Left cardiac atrium (tissue), 4 donors: ENCODE data around the gene KCMF1. TPM values are rescaled to one million over a fixed set of nuclear protein-coding genes. Genes with fewer than 3 reads are reported as not detected.
A peak's percentile ranks its signal among the peaks of the same experiment; 100 is the strongest.

Experiments
- ATAC-seq, 2 donors: fragments of 200-7000 bp; cut with Tn5 transposase; one replicate each; pipeline ENCODE4 v1.9.1; 2020; ENCODE audit warnings: mild to moderate bottlenecking in 2 of 2, moderate library complexity in 2 of 2
- DNase-seq: peaks from one replicate; pipeline ENCODE4 v3.0.0-alpha.2; 2020
- intact Hi-C, 2 donors: fragments of 100-400 bp; cut with DNase I; formaldehyde crosslinking; loops; one replicate each; pipeline versions ENCODE4 v1.14.1 to v1.15.1; 2022 to 2023
- total RNA-seq, 2 donors: library from RNA; stranded (reverse); fragmentation: NEBNext Ultra II Directional; extraction: Animal tissue kit (Norgen Biotek cat#: 25700); gene quantifications; one replicate each; pipeline ENCODE4 v1.2.1, GENCODE V29; 2021
- donor health status: DM: no; HTN: yes; CAD: no.
- donor health status: DM: no; HTN: yes; CAD: no; lungs with severe emphysema.
- donor health status: DM: yes; HTN: yes; CAD: no.
- donor health status: Dilated cardiomyopathy.

The KCMF1 gene
- total RNA-seq, 2 donors from 2014 or later, result 71.2 to 81.0 TPM

DNA sequence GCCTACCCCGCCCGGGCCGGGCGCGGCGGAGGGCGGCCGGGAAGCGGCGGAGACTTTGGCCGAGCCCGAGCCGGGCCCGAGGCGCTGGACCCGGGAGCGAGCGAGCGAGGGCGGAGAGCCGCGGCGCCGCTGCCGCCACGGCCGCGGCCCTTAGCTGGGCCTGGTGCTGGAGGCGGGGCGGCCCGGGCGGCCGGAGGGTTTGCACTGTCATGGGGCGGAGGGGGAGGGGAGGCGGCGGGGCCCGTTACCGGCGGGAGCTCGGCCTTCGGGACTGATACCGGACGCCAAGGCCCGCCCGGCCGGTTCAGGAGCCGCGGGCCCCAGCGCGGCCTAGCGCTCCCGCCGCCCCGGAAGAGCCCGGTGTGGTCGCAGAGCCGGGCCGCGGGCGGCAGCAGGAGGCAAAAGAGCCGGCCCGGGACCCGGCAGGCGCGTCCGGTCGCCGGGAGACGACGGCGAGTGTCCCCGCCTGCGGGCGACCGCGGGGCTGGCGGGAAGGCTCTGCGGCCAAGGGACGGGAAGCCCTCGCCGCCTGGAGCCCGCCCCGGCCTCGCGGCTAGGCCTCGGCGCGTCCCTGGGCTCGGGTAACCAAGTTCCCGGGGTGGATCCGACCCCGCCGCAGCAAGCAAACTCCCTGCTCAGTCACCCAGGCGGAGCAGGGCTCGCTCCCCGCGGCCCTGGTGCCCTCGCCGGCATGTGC, 697 bp downstream of the KCMF1 start:
- ATAC-seq (peak; percentile 53 to 65), DNase-seq (peak; percentile 64)
- intact Hi-C loops, result no loop called here

DNA sequence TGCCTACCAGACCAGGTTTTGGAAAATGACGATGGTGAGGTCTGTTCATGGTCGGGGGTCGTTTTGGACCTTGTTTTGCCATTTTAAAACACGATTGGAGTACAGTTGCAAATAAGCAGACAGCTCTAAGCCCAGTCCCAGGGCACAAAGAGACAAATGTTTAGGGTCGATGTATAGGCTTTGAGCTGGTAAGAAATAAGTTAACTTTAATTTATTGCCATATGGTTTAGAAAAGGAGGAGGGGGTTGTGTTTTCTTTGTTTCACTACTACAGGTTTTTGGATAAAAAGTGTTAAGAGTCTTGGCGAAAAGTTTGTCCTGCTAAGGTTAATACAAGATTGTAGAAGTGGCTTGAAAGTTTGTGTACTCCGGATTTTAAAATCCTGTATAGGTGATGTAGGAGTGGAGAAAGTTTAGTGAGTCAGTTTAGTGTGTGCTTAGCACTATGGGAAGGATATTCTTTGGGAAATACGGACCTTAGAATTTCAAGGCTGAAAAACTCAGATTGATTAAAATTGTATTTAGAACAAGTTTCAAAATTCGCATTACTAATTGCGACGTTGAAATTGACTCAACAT, 1.3 kb downstream of the KCMF1 start:
- no peak for DNase-seq
- intact Hi-C loops, result no loop called here
- ATAC-seq, result no peak

DNA sequence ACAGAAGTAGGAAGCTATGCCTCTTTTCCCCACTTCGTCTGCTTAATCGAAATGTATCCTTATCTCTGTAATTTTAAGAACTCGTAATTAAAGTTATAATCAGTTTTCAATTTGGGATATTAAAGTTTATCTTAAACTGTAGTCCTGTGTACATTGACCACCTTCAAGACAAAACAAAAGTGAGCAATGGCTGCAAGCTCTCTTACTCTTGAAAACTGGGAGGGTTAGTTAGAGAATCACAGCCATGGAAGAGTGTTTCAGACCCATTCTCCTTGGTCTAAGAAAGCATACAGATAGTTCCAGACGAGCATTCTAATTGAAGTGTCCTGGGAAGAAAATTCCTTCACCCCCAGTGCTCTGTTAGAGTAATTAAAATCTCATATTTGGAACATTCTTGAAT, 2.0 kb downstream of the KCMF1 start:
- intact Hi-C loops, result no loop called here
- ATAC-seq (no peak), DNase-seq (no peak)

DNA sequence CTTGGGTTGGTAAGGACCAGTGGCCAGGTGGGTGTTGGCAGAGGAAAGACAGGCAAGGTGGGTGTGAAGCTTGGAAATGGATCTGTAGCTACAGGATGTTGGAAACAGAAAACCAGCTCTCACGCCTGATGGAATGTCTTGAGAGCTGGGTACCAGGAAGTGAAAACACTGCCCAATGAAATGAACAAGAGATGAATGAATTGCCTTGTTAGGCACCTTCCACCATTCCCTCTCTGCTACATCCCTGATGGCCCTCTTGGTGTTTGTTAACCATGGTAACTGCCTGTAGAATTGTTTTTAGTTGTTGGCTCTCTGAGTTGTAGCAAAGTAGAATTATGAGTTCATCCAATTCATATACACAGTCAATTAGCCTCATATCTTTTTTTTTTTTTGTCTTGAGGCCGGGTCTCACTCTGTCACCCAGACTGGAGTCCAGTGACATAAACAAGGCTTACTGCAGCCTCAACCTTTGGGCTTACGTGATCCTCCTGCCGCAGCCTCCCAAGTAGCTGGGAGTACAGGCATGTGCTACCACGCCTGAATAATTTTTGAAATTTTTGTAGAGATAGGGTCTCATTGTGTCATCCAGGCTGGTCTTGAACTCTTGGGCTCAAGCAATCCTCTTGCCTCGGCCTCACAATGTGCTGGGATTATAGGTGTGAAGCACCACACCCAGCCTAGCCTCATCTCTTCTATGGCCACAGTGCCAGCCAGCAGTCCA, 9.5 kb downstream of the KCMF1 start:
- ATAC-seq (no peak), DNase-seq (no peak)
- intact Hi-C loops, result no loop called here

DNA sequence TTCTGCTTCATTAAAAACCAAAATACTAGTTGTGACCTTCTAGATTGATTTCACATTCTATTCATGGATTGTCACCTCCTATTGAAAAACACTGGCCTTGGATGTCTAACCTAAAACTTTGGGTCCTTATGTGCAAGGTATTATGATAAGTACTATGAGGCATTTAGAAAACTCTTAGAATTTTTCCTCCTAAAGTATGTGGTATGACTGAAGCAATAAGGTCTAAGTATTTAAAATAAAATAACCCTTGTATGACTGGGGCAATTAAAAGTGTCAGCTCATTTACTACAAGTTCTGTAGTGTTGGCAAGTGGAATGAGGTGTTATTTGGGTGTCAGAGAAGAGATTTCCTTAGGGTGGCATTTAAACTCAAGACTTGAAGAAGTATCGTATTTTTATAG, 15.1 kb downstream of the KCMF1 start:
- DNase-seq, result no peak
- ATAC-seq, result no peak
- intact Hi-C loops, result no loop called here

DNA sequence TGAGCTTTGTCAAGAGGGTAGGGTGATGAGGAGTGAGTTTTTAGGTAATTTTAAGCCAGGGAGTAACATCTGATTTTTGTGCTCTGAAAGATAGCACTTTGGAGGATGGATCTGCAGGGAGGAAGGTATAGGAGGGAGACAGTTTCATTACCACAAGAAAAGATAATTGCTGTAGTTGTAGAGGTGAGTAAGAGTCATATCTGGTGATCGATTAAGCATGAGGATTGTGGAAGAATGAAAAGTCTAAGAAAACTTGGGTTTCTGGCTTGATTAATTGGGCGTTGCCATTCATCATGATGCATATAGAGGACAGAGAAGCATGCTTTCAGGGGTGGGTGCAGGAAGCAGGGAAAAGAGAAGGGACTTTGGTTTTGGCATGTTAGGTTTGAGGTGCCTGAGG, 18.5 kb downstream of the KCMF1 start:
- intact Hi-C loops, result no loop called here
- DNase-seq (no peak), ATAC-seq (no peak)

DNA sequence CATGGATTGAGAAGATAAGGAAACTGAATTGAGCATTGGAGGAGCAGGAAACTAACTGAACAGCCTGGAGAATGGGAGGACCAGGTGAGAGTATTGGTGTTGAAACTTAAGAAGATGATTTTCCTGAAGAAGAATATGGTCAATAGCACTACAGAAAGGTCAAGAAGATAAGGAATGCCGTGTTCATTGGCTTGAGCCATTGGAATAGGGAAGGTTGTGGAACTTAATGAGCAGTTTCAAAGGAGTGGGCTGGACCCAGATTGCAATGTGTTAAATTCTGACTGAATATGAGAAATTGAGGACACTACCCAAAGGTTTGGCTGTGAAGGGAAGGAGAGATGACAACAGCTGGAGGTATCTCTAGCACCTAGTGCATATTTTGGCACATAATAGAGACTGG, 19.0 kb downstream of the KCMF1 start:
- intact Hi-C loops, result no loop called here
- DNase-seq (no peak), ATAC-seq (no peak)

DNA sequence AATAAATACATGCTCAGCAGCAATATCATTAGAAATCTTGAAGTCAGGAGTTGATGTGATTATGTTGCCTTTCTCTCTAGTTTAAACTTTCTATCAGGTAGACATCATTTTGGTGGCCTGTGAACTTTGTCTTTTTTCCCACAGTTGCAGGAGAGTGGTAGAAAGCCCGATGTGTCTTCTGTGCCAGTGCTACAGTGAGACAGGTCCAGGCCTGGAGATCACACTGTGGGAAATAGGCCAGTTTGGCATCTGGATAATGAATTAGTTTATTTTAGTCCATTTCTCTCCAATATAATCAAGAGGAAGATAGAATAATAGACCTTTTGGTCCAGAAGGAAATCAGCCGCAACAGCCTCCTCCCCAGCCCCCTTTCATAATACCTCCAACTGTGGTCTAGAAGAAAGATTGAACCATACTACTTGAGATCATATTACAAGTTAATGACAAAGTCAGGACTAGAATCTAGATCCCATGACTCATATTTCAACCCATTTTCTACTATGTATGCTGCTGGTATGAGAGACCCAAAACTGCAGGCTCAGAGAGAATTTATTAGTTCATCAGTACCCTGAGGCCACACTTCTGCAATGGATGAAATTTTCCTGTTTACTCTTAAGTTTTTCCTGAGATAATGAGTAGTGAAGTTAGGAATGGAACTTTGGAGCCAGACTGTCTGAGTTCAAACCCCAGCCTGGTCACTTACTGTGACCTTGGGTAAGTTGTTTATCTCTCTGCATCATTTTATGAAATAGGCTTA, 20.6 kb downstream of the KCMF1 start:
- peak in 1 of 2 donors; percentile 23 for ATAC-seq

DNA sequence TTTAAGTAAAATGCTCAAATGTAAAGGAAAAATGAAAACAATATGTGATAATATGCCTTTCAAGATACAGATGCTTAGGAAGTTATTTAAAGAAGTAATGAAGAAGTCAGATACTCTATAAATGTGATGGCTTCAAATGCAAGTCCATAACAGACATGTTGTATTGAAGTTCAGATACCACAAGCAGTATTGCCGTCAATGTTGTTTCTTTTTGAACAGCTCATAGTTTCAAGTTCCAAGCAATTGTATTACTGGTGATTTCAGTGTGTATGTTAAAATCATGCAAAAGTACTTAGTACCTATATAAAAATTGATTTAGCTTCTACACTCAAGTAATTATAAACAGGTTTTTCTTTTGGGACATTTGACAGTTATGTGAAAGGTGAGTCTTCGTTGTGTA, 24.9 kb downstream of the KCMF1 start:
- no peak for DNase-seq
- no peak for ATAC-seq
- intact Hi-C loops, result no loop called here

More for the DNA sequence above, 20.6 kb downstream of the KCMF1 start:
- intact Hi-C loops, result no loop called here
- DNase-seq, result no peak

DNA sequence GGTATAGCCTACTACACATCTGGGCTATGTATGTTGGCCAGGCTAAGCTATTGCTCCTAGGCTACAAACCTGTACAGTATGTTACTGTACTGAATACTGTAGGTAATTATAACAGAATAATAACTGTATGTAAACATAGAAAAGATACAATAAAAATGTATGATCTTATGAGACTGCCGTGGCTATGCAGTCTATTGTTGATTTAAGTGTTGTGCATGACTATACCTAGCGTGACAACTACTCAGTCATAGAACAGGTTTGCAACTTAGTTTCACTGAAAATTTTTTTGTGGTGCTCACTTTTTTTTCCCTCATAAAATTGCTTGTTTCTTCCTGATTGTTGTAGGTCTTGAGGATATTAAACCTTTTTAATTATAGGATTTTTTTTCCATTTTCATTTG, 25.9 kb downstream of the KCMF1 start:
- DNase-seq (no peak), ATAC-seq (no peak)
- intact Hi-C loops, result no loop called here

DNA sequence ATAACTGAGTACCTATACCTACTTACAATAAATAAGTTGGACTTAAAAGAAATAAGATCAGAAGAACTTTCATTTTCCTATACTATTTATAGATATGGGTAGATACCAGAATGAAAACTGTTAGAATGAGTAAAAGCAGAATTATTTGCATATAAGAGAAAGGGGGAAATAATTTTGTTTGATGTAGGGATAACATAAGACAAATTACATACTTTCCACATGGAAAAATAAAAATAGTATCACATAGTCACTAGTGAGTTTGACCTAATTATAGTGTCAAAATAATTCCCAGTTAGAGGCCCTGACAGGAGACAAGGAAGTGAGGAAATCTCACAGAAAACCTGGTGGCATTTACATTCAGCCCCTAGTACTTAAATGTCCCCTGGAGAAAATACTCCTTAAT, 28.6 kb downstream of the KCMF1 start:
- intact Hi-C loops, result no loop called here
- DNase-seq, result no peak
- no peak for ATAC-seq

DNA sequence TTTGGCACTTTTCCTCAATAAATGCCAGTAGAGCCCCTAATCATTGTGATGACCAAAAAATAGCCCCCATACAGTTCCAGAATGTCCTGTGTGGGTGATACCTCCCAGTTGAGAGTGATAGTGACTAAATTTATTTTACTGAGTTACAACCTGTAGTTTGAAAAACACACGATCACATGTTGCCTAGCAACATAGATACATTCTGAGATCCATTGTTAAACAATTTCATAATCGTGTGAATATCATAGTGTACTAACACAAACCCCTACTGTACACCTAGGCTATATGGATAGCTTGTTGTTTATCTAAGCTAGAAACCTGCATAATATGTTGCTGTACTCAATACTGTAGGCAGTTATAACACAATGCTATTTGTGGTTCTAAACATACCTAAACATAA, 30.6 kb downstream of the KCMF1 start:
- DNase-seq (no peak), ATAC-seq (no peak)
- intact Hi-C loops, result no loop called here

DNA sequence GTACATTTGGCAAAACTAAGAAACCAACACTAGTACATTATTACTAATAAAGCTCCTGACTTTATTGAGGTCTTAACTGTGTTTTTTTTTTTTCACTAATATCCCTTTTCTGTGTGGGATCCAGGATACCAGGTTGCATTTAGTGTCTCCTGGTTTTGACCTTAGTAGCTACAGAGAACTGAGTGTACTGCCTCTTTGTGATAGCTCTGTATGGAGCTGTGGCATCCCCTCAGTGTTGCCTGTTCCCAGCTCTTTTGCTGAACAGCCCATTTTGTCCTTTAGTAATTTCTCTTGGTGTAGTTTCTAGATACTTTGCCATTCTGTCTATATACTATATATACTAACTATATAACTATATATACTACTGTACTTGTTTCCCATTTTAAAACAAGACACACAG, 31.6 kb downstream of the KCMF1 start:
- intact Hi-C loops, result no loop called here
- ATAC-seq (no peak), DNase-seq (no peak)

DNA sequence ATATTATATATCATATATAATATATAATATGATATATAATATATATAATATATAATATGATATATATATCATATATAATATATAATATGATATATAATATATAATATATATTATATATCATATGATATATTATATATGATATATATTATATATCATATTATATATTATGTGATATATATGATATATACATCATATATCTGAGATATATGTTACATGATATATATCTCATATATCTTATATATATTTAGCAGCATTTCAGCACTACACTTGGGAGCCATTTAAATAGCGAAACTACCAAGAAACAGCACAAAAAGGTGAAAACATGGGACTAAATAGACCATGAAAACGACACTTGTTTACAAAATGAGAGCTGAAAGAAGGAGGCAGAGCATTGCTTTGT, 37.3 kb downstream of the KCMF1 start:
- intact Hi-C loops, result no loop called here
- DNase-seq (no peak), ATAC-seq (no peak)

DNA sequence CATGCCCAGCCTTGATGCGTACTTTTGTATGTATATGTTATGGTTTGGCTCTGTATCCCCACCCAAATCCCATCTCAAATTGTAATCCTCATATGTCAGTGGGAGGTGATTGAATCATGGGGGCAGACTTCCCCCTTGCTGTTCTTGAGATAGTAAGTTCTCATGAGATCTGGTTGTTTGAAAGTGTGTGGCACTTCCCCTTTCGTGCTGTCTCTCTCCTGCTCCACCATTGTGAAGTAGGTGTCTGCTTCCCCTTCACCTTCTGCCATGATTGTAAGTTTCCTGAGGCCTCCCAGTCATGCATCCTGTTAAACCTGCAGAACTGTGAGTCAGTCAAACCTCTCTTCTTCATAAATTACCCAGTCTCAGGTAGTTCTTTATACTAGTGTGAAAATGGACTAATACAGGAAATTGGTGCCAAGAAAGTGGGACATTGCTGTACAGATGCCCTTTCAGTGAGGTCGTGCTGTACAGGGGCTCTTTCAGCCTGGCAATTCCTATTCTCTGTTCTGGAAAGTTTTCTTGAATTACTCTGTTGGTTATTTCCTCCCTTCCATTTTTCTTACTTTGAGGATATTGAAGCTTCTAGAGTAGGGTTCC, 38.2 kb downstream of the KCMF1 start:
- DNase-seq, result no peak
- intact Hi-C loops, result no loop called here
- no peak for ATAC-seq

DNA sequence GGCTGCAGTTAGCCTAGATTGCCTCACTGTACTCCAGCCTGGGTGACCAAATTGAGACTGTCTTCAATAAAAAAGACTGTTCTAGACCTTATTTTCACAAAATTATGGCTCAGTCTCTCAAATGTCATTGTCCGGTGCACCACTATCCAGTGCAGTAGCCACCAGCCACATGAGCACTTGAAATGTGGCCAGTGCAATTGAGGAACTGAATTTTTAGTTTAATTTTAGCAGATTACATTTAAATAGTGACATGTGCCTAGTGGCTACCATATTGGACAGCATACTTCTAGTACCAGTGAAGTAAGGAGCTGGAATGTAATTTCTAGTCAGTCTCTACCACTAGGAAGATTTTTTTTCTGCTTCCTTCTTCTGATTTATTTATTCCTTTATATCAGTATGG, 39.4 kb downstream of the KCMF1 start:
- intact Hi-C loops, result loop anchor here in 1 of 2 donors (5.0 kb wide), 1 partner anchor 33 kb away; no protein-coding TSS in a partner anchor
- ATAC-seq, result no peak
- DNase-seq, result no peak

DNA sequence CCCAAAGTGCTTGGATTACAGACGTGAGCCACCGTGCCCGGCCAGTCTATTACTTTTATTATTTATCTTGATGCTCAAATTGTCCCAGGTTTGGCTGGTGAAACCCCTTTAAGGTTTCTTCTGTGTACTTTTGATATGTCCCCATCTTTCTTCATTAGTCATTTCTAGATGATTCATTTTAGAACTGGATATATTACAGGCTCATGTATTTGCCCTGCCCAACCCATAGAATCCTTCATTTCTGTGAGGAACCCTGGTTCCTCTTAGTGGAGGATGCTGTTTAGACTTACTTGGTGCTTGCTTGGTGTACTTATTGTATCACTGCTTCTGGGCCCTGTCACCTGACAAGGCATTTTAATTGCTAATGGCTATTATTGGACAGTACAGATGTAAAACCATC, 40.1 kb downstream of the KCMF1 start:
- DNase-seq (no peak), ATAC-seq (no peak)
- intact Hi-C loops, result loop anchor here in 1 of 2 donors (5.0 kb wide), 1 partner anchor 34 kb away; no protein-coding TSS in a partner anchor

DNA sequence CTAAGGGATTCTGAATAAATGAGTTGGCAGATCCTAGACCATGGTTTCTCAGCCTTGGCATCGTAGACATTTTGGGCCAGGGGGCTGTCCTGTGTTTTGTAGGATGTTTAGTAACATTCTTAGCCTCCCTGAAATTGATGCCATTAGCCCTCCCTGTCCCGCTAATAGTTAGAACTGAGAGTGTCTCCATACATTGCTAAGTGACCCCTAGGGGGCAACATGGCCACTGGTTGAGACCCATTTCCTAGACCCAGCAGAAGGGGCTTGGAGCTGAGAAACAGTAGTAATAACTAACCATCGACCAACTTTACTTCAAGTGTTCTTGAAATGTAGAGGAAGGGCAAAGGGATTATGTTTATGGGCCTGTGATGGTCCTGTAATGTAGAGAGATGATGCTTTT, 40.8 kb downstream of the KCMF1 start:
- DNase-seq, result no peak
- intact Hi-C loops, result loop anchor here in 1 of 2 donors (5.0 kb wide), 1 partner anchor 34 kb away; no protein-coding TSS in a partner anchor
- no peak for ATAC-seq

DNA sequence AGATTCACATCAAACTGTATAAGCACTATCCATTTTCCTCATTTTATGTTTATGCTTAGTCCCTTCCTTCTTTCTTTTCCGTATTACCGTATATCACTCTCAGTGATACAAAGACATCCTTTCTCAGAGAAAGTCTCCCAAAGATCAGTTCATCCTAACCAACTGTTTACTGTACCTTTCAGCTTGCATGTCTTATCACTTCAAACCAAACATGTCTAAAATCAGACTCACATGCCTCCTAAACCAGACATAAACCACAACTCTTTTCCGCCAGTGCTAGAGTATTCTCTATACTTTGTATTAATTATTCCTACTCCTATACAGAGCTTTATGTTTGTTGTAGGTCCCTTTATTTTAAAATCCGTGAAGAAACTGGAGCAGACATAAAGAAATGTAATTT, 41.5 kb downstream of the KCMF1 start:
- ATAC-seq (no peak), DNase-seq (no peak)
- intact Hi-C loops, result loop anchor here in 1 of 2 donors (5.0 kb wide), 1 partner anchor 35 kb away; no protein-coding TSS in a partner anchor
